HPDE6-E6E7 (cell line): ENCODE results near the gene GRIP2.

Experiments used
- DNase-seq: peaks from one replicate; pipeline ENCODE4 v3.0.0; 2011; ENCODE audit warnings: missing footprints; ENCODE audit errors: extremely low spot score

Gene GRIP2

GRCh38 chr3:14453876-14454638, 86.1 kb downstream of the GRIP2 start:
- no peak for DNase-seq

GRCh38 chr3:14452740-14453710, 87.1 kb downstream of the GRIP2 start:
- no peak for DNase-seq

- DNase-seq, result no peak
Measured at GRCh38 chr3:14451844-14452739, 88.0 kb downstream of the GRIP2 start.

GRCh38 chr3:14450922-14451606, 89.1 kb downstream of the GRIP2 start:
- no peak for DNase-seq

GRCh38 chr3:14450506-14450905, 89.6 kb downstream of the GRIP2 start:
- no peak for DNase-seq

- DNase-seq, result no peak
Measured at GRCh38 chr3:14448756-14449727, 91.1 kb downstream of the GRIP2 start.

GRCh38 chr3:14448063-14448462, 92.1 kb downstream of the GRIP2 start:
- DNase-seq, result no peak

GRCh38 chr3:14446988-14447570, 93.1 kb downstream of the GRIP2 start:
- DNase-seq, result no peak

- no peak for DNase-seq
Measured at GRCh38 chr3:14445773-14446172, 94.4 kb downstream of the GRIP2 start.

- no peak for DNase-seq
Measured at GRCh38 chr3:14444380-14444779, 95.8 kb downstream of the GRIP2 start.

- DNase-seq, result no peak
Measured at GRCh38 chr3:14441920-14442300, 98.2 kb downstream of the GRIP2 start.

GRCh38 chr3:14441240-14441919, 98.8 kb downstream of the GRIP2 start:
- DNase-seq, result no peak

- no peak for DNase-seq
Measured at GRCh38 chr3:14440531-14441239, 99.5 kb downstream of the GRIP2 start.

- DNase-seq, result no peak
Measured at GRCh38 chr3:14440168-14440518, 100.0 kb downstream of the GRIP2 start.

- no peak for DNase-seq
Measured at GRCh38 chr3:14439501-14440167, 100.5 kb downstream of the GRIP2 start.
